Fibroblast of peridontal ligament (primary cell): ENCODE results near the gene TK2.
"Not testable (repeated sequence)": the region's sequence is repeated elsewhere in the genome, so short reads cannot be mapped to it uniquely, and the experiment has no call there.

Experiments
- DNase-seq: peaks from one replicate; pipeline ENCODE4 v3.0.0-alpha.2; 2010; ENCODE audit errors: extremely low read depth

TK2 gene

DNA sequence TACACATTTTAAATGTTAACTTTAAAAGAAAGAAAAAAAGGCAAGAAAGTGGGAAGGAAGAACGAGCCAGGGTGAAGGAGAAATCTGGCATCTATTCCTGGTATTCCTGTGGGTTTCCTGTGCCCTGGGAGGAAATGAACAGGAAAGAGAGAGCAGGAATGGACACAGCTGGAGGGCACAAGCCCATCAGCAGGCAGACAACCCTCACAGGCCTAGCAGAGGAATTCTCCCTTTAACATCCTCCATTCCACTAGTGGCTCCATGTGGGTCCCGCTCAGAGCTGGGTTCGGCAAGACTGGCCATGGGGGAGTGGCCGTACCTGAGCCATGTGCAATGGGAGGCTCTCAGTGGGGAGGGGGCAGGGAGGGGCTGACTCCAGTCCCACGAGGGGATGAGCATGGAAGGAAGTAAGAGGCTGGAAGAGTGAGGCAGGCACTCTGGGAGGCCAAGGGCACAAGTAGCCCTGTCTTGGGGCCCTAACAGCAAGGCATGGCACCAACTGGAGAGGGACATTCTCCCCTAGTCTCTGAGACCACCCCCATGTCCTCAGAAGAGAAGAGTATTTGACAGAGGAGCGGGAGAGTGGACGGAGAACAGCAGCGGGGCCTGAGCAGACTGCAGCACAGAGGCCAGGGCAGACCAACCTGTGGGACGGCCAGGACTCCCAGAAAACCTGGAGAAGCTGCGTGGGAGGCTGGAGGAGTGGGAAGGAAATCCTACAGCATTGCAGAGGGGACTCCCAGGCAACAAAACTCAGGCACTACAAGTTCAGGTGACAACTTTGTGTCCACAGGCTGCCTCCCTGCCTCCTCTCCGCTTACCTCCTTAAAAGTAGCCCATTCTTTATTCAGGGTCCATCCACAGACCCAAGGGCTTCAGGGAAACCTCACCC is 30.2 kb downstream of the TK2 start:
- no peak for DNase-seq

DNA sequence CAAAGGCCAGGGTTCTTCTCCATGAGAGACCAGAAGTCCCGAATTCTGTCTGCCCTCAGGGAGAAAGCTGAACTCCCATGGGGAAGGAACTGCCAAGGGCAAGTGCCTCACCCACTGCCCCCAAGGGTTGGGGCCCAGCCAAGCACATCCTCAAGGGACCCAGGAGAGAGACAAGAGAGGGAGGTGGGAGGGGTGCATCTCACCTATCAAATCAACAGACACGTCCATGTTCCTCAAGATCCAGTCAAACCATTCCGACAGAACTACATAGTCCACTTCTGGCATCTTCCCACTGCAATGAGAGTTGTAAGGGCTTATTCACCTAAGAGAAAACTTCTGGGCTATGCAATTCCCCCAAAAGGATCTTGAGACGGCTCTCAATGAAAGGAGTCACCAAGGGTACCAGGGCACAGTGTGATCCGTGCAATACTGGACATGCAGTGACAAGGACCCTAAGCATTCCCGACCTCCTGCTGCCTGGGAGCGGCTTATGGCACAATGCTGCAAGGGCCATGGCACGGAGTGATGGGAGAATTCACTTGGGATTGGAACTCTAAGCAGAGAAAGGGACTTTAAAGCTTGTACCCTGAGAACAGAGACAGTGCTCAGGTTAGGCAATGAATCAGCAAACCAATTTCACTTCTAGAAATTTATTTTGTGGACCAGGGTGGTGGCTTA is 32.2 kb downstream of the TK2 start:
- no peak for DNase-seq

GRCh38 chr16:66516808-66517585 is 32.9 kb downstream of the TK2 start:
- peak; percentile 99 for DNase-seq

DNA sequence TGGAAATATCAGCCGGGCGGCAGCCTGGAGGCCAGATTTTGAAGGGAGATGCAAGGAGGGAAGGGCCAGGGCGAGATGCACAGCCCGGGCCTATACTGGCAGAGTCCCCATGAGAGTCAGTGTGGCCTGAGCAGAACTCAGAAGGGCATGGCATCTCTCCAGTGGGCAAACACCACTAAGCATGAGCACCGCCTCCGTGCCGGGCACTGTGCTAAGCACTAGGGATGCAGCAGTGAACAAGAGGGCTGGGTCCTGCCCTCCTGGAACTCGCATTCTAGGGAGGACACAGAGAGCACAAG is 33.5 kb downstream of the TK2 start:
- no peak for DNase-seq

- DNase-seq, result peak; percentile 14
Measured at GRCh38 chr16:66515596-66516508, 34.1 kb downstream of the TK2 start.

DNA sequence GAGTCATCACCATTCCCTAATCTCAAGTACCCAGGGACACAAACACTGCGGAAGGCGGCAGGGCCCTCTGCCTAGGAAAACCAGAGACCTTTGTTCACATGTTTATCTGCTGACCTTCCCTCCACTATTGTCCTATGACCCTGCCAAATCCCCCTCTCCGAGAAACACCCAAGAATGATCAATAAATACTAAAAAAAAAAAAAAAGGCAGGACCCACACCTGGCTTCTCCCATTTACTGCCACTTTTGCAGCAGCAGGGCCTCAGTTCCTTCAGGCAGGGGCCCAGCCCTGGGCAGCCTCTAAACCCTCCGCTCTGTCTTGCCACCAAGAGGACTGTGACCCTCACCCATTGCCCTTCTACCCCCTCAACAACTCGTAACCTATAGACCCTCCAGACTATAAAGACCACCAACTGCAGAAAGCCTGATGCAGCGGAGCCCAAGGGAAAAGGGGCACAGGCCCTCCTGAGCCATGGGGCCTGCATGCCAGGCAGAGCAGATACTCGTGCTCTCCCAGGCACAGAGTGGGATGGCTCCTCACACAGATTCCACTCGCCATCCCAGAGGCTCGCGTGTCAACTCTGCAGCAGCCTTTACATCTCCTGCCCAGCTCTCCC is 34.8 kb downstream of the TK2 start:
- not testable (repeated sequence) for DNase-seq

DNA sequence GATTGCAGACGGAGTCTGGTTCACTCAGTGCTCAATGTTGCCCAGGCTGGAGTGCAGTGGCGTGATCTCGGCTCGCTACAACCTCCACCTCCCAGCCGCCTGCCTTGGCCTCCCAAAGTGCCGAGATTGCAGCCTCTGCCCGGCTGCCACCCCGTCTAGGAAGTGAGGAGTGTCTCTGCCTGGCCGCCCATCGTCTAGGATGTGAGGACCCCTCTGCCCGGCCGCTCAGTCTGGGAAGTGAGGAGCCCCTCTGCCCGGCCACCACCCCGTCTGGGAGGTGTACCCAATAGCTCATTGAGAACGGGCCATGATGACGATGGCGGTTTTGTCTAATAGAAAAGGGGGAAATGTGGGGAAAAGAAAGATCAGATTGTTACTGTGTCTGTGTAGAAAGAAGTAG is 35.5 kb downstream of the TK2 start:
- DNase-seq, result not testable (repeated sequence)

DNA sequence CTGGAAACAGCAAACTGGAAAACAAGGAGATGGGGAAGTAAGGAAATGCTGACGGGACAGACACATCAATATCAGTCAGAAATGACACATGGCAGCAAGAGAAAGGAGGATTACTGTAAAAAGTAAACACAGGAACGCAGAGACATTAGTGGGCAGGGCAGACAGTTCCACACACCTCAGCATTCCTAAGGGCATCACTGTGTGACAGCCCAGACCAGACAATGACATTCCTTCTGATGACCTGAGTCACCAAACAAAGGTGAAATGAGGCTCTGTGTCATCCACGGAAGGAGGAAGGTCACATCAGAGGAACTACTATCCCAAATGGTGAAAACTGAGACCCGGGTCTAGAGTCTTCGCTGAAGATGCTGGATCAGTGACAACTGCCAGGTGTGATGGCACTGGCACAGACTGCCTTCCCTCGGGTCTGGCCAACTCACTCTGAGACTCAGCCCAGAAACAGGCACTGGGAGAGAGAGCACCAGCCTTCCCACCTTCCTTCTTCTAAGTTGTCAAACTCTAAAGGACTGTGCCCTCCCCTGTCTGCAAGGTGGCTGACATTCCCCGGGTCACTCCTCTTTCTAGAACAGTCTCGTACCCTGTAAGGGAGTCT is 36.7 kb downstream of the TK2 start:
- no peak for DNase-seq

DNA sequence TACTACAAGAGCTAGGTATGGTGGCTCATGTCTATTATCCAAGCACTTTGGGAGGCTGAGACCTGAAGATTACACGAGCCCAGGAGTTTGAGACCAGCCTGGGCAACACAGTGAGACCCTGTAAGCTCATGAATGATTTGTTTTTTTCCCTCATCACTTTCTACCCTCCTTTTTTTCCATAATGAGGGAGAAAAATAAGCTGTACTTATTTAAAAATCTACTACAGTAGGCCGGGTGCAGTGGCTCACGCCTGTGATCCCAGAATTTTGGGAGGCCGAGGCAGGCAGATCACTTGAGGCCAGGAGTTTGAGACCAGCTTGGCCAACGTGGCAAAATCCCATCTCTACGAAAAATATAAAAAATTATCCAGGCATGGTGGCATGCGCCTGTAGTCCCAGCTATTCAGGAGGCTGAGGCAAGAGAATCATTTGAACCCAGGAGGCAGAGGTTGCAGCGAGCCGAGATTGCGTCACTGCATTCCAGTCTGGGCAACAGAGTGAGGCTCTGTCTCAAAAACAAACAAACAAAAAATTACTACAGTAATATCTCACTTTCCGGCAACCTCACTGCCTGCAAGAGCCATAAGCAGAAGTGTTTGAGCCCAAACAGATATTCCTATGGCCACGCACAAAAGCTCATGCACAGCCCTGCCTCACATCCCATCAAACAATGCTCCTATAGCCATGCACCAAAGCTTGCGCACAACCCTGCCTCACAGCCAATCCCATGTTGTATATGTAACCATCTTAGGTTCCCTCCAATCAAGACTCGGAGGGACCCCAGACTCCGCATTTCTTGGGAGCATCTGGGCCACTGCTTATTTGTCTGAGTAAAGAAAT is 37.4 kb downstream of the TK2 start:
- no peak for DNase-seq

DNA sequence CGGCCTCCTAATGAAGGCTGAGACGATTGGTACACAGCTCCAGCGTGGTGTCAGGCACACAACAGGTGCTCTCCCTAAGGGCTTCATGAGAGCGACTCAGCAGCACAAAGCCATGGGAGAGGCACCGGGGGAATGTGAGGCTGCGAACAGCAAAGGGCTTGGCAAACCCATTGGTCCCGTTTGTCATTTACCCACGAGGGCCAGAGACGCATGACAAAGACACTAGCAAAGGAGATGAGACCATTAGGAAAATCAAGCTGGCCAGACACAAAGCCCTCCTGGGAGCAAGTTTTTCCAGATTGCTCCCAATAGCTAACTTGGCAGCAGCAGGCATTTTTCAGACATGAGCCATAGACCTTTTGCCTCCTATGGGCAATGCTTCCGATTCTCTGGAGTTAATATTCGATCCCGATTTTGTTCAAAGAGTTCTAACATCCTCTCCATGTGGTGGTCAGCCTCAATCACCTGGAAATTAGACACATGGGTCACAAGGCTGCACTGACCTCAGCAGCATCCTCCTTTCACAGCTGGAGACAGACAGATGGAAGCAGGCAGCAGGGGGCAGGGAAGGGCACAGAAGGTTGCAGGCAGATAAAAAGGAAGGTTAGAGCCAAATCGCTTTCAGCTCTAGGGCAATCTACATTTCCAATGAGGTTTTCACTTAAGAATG is 38.2 kb downstream of the TK2 start:
- DNase-seq, result peak; percentile 77

- DNase-seq, result no peak
Measured at GRCh38 chr16:66510711-66511601, 39.0 kb downstream of the TK2 start.

- DNase-seq, result no peak
Measured at GRCh38 chr16:66510298-66510697, 39.6 kb downstream of the TK2 start.

GRCh38 chr16:66509576-66509975 is 40.3 kb downstream of the TK2 start:
- DNase-seq, result no peak

DNA sequence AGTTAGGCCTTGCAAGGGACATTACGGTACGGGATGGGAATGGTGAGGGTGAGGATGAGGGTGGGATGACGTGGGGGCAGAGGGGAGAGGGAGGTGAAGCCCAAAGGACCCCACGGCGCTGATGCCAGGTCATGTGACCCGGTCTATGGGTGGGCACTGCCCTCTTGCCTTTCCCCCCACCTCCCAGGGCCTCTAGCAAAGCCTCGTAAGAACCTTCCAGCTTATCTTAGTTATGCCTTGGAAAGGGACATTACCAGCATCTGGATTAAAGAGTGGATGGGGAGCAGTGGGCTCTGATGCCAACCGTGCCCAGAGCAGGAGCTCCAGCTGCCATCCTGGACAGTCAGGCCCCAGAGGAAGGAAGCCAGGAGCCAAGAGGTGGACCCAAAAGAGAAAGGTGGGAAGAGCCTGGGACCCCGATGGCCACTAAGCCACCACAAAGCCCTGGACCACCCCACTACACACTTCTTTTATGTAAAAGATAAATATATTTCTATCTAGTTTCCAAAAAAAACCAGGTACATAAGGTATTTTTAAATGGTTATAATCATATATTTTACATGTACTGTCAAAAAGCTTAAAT is 40.9 kb downstream of the TK2 start:
- DNase-seq, result no peak

DNA sequence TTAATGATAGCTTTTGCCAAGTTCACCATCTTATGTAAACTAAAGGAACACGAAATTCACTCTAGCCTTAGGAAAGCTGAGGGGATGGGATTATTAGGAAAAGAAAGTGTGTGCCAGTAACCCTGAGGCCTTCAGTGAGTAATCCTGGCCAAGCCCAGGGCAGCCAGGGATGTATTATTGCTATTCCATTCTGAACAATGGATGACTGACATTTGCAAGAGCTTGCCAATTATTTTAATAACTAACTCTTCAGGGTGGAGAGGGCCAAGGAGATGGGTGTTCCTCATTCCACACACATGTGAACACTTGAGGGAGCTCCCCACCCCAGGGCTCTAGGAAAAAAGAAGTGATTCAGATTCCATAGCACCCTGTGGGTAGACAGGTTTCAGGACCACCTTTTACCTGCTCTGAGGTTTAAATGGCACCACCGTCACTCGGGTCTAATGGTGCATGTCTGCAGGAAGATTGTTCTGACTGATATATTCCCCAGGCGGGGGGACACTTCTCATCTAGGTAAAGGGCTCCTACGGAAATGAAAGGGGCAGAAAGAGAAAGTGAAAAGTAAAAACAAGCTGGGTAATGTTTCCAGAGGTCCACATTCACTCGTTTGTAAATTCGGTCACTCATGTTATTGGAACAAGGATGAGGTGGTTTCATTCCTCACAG is 41.5 kb downstream of the TK2 start:
- DNase-seq, result peak; percentile 78

DNA sequence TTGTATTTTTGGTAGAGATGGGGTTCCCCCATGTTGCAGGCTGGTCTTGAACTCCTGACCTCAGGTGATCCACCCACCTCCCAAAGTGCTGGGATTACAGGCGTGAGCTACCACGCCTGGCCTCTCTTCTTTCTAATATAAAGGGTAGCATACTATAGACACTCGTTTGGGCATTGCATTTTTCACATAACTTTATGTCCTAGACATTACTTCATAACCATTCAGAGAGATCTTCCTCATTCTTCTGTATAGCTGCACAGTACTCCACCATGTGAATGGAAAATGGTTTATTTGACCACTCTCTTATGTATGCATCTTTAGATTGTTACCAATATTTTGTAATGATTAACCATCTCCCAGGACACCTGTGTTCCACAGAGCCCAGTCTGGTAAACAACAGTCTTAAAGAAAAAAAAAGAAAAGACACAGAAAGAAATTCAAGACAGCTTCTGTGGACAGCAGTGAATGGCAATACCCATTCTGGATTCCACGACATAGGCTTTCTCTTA is 42.1 kb downstream of the TK2 start:
- DNase-seq, result no peak

DNA sequence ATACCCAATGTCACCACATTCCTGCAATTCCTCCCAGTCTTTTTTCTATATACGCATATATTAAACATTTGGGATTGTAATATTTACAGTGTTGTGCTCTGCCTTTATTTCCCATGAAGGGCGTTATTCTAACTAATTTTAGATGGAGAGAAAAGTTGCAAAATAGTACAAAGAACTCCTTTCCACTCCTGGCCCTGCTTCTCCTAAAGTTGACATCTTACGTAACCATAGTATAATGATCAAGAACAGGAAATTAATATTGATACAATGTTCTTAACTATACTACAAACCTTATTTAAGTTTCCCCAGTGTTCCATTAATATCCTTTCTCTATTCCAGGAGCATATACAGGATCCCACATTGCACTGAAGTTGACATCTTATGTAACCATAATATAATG is 46.3 kb downstream of the TK2 start:
- DNase-seq, result no peak
